Measurements from ENCODE around the gene STRBP. TPM values are rescaled to one million over a fixed set of nuclear protein-coding genes. Genes with fewer than 3 reads are reported as not detected.

STRBP gene
- total RNA-seq, 1 experiment from 2014 or later = 96.3 TPM

DNA sequence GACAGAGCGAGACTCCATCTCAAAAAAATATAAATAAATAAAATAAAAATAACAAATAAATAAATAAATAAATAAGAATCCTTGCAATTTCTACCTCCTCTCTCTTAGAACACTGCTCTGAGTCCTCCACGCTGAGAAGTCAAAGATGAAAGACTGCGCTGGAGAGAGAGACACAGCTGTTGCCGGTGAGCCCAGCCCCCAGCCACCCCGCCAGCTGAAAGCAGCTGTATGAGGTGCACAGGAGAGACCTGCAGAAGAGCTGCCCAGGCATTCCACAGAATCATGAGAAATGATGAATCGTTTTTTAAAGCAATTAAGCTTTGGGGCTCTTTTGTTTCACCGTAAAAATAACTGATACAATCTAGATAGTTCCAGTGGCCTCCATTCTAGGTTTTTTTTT, 16.3 kb upstream of the STRBP start (continued):
- no peak for TF ChIP-seq ZNF317 (CRISPR knock-in tag; IDR thresholded peaks at IDR 0.05; ENCODE audit: borderline replicate concordance, low read depth)
- TF ChIP-seq ZNF396 (CRISPR knock-in tag; IDR thresholded peaks at IDR 0.05; ENCODE audit: borderline replicate concordance) = no peak
- TF ChIP-seq NR3C1 (CRISPR knock-in tag; conservative IDR thresholded peaks at IDR 0.05; ENCODE audit: low read depth) = no peak
- TF ChIP-seq, protein P1, sequence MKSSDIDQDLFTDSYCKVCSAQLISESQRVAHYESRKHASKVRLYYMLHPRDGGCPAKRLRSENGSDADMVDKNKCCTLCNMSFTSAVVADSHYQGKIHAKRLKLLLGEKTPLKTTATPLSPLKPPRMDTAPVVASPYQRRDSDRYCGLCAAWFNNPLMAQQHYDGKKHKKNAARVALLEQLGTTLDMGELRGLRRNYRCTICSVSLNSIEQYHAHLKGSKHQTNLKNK (CRISPR knock-in tag; IDR thresholded peaks at IDR 0.05) = no peak
- no peak for TF ChIP-seq TP53 (CRISPR knock-in tag; IDR thresholded peaks at IDR 0.05)
- no peak for TF ChIP-seq ZBTB43 (CRISPR knock-in tag; IDR thresholded peaks at IDR 0.05)

DNA sequence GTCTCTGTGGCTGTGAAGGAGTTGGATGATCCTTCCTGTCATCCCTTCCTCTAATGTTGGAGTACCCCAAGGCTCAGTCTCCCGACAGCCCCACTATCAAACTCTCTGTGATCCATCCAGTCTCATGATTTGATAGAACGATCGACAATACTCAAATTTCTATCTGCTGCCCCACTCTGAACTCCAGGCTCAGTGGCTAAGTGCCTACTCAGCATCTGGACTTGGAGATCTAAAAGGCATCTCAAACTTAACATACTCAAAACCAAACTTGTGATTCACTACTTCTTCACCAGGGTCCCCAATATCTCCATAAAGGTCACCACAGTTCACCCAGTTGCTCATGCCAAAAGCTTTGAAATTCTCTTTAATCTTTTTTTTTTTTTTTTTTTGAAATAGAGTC, 15.1 kb upstream of the STRBP start:
- ATAC-seq (no peak), DNase-seq (ENCODE audit: low spot score) (no peak)
- Mint-ChIP-seq H3K9me3 (peaks cover 11% of the 10 kb centered on the region), H3K36me3 (peaks cover 8% of the 10 kb centered on the region; the same call in 1 of the 2 replicates), H3K4me1 (no peaks in the 10 kb centered on the region), H3K4me3 (no peak overlapping the region), H3K27me3 (ENCODE audit: low read depth) (no peaks in the 10 kb centered on the region), H3K27ac (no peak overlapping the region)
- ChIA-PET CTCF (no interaction called here), POLR2A (interaction anchor here (0.7 kb wide), 1 partner anchor 160 kb away, joined by 3 read pairs; no protein-coding TSS in a partner anchor)
- TF ChIP-seq NR3C1 (CRISPR knock-in tag; conservative IDR thresholded peaks at IDR 0.05; ENCODE audit: low read depth) (no peak), MLX (CRISPR knock-in tag; IDR thresholded peaks at IDR 0.05) (no peak), FOXP1 (CRISPR knock-in tag; IDR thresholded peaks at IDR 0.05; ENCODE audit: borderline replicate concordance) (no peak), GRHL2 (CRISPR knock-in tag; IDR thresholded peaks at IDR 0.05; ENCODE audit: insufficient replicate concordance, severe bottlenecking) (no peak), ZNF512 (CRISPR knock-in tag; IDR thresholded peaks at IDR 0.05; ENCODE audit: borderline replicate concordance) (no peak), ATF3 (CRISPR knock-in tag; conservative IDR thresholded peaks at IDR 0.05) (no peak), SMAD3 (CRISPR knock-in tag; IDR thresholded peaks at IDR 0.05; ENCODE audit: borderline replicate concordance) (no peak), ZNF138 (CRISPR knock-in tag; conservative IDR thresholded peaks at IDR 0.05) (no peak), ATF1 (CRISPR knock-in tag; IDR thresholded peaks at IDR 0.05) (no peak), SMAD4 (CRISPR knock-in tag; IDR thresholded peaks at IDR 0.05) (no peak), MAX (CRISPR knock-in tag; IDR thresholded peaks at IDR 0.05) (no peak)
- TF ChIP-seq, protein P2, sequence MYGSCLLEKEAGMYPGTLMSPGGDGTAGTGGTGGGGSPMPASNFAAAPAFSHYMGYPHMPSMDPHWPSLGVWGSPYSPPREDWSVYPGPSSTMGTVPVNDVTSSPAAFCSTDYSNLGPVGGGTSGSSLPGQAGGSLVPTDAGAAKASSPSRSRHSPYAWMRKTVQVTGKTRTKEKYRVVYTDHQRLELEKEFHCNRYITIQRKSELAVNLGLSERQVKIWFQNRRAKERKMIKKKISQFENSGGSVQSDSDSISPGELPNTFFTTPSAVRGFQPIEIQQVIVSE (CRISPR knock-in tag; IDR thresholded peaks at IDR 0.05; ENCODE audit: borderline replicate concordance) = no peak
- TF ChIP-seq, protein P3, sequence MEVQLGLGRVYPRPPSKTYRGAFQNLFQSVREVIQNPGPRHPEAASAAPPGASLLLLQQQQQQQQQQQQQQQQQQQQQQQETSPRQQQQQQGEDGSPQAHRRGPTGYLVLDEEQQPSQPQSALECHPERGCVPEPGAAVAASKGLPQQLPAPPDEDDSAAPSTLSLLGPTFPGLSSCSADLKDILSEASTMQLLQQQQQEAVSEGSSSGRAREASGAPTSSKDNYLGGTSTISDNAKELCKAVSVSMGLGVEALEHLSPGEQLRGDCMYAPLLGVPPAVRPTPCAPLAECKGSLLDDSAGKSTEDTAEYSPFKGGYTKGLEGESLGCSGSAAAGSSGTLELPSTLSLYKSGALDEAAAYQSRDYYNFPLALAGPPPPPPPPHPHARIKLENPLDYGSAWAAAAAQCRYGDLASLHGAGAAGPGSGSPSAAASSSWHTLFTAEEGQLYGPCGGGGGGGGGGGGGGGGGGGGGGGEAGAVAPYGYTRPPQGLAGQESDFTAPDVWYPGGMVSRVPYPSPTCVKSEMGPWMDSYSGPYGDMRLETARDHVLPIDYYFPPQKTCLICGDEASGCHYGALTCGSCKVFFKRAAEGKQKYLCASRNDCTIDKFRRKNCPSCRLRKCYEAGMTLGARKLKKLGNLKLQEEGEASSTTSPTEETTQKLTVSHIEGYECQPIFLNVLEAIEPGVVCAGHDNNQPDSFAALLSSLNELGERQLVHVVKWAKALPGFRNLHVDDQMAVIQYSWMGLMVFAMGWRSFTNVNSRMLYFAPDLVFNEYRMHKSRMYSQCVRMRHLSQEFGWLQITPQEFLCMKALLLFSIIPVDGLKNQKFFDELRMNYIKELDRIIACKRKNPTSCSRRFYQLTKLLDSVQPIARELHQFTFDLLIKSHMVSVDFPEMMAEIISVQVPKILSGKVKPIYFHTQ (CRISPR knock-in tag; IDR thresholded peaks at IDR 0.05) = no peak
- TF ChIP-seq, protein P4, sequence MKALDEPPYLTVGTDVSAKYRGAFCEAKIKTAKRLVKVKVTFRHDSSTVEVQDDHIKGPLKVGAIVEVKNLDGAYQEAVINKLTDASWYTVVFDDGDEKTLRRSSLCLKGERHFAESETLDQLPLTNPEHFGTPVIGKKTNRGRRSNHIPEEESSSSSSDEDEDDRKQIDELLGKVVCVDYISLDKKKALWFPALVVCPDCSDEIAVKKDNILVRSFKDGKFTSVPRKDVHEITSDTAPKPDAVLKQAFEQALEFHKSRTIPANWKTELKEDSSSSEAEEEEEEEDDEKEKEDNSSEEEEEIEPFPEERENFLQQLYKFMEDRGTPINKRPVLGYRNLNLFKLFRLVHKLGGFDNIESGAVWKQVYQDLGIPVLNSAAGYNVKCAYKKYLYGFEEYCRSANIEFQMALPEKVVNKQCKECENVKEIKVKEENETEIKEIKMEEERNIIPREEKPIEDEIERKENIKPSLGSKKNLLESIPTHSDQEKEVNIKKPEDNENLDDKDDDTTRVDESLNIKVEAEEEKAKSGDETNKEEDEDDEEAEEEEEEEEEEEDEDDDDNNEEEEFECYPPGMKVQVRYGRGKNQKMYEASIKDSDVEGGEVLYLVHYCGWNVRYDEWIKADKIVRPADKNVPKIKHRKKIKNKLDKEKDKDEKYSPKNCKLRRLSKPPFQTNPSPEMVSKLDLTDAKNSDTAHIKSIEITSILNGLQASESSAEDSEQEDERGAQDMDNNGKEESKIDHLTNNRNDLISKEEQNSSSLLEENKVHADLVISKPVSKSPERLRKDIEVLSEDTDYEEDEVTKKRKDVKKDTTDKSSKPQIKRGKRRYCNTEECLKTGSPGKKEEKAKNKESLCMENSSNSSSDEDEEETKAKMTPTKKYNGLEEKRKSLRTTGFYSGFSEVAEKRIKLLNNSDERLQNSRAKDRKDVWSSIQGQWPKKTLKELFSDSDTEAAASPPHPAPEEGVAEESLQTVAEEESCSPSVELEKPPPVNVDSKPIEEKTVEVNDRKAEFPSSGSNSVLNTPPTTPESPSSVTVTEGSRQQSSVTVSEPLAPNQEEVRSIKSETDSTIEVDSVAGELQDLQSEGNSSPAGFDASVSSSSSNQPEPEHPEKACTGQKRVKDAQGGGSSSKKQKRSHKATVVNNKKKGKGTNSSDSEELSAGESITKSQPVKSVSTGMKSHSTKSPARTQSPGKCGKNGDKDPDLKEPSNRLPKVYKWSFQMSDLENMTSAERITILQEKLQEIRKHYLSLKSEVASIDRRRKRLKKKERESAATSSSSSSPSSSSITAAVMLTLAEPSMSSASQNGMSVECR (CRISPR knock-in tag; IDR thresholded peaks at IDR 0.05; ENCODE audit: borderline replicate concordance) = no peak
- TF ChIP-seq, protein P5, sequence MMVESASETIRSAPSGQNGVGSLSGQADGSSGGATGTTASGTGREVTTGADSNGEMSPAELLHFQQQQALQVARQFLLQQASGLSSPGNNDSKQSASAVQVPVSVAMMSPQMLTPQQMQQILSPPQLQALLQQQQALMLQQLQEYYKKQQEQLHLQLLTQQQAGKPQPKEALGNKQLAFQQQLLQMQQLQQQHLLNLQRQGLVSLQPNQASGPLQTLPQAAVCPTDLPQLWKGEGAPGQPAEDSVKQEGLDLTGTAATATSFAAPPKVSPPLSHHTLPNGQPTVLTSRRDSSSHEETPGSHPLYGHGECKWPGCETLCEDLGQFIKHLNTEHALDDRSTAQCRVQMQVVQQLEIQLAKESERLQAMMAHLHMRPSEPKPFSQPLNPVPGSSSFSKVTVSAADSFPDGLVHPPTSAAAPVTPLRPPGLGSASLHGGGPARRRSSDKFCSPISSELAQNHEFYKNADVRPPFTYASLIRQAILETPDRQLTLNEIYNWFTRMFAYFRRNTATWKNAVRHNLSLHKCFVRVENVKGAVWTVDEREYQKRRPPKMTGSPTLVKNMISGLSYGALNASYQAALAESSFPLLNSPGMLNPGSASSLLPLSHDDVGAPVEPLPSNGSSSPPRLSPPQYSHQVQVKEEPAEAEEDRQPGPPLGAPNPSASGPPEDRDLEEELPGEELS (CRISPR knock-in tag; IDR thresholded peaks at IDR 0.05) = no peak
